Glomerular endothelial cell (primary cell): ENCODE data around the gene CACNA1B. TPM values are rescaled to one million over a fixed set of nuclear protein-coding genes. Genes with fewer than 3 reads are reported as not detected.
"Not testable (repeated sequence)": the region's sequence is repeated elsewhere in the genome, so short reads cannot be mapped to it uniquely, and the experiment has no call there.

Experiments used
- DNase-seq: peaks from one replicate; pipeline ENCODE4 v3.0.0-alpha.2; 2011; ENCODE audit warnings: low read depth, low spot score; ENCODE audit errors: extremely low read depth
- total RNA-seq: library from RNA; depleted of rRNA; stranded (reverse); fragments of >200 nt; gene quantifications from 2 replicates; pipeline ENCODE4 v1.2.3, GENCODE V29; 2015

The CACNA1B gene
- total RNA-seq, 1 donor from 2014 or later: 0.41 TPM

DNA sequence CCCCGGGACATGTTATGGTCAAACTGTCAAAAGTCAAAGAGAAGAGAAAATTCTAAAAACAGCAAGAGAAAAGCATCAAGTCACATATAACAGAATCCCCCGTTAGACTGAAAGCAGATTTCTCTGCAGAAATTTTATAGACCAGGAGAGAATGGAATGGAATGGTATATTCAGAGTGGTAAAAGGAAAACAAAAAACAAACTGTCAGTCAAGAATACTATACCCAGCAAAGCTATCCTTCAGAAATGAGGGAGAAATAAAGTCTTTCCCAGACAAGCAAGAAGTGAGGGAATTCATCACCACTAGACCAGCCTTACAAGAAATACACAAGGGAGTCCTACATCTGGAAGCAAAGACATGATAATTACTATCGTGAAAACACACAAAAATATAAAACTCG lies 208.0 kb downstream of the CACNA1B start:
- no peak for DNase-seq

DNA sequence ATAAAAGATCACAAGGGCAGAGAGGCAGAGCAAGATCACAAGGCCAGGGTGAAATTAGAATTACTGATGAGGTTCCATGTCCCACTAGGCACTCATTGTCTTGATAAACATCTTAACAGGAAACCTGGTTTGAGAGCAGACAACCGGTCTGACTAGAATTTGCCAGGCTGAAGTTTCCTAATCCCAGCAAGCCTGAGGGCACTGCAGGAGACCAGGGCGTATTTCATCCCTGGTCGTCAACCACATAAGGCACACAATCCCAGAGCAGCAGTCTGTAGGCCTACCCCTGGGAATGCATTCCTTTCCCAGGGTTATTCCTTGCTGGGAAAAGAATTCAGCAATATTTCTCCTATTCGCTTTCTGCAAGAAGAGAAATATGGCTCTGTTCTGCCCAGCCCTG lies 214.5 kb downstream of the CACNA1B start:
- not testable (repeated sequence) for DNase-seq

DNA sequence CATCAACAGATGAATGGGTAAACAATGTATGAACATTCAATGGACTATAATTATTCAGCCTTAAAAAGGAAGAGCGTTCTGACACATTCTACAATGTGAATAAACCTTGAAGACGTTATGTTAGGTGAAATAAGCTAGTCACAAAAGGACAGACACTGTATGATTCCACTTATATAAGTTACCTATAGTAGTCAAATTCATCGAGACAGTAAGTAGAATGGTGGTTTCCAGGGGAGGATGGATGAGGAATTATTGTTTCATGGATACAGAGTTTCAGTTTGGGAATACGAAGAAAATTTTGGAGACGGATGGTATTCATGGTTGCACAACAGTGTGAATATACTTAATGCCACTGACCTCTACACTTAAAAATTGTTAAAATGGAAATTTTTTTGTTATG lies 216.4 kb downstream of the CACNA1B start:
- no peak for DNase-seq

DNA sequence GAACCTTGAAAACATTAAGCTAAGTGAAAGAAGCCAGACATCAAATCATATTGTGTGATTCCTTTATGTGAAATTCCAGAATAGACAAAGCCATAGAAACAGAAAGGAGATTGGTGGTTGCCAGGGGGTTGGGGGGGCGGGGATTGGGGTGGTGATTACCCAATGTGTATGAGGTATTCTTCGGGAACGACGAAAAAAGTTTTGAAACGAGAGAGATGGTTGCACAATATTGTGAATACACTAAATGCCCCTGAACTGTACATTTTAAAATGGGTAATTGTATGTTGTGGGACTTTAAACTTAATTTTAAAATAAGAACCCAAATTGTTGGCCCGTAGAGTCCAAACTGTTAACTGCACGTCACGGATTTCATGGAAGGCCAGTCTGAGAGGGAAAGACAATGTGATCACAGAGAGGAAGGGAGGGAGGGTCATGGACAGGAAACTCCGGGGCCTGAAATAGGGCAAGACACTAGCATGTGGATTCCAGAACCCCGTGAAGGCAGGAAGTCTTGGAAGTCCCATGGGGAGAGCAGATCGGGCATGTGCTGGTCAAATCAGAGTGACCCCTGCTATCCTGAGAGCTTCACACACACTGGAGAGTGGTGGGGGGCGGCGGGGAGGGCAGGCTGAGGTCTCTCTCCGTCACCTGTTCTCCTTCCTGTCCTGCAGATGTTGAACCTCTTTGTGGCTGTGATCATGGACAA lies 218.4 kb downstream of the CACNA1B start:
- DNase-seq: no peak

DNA sequence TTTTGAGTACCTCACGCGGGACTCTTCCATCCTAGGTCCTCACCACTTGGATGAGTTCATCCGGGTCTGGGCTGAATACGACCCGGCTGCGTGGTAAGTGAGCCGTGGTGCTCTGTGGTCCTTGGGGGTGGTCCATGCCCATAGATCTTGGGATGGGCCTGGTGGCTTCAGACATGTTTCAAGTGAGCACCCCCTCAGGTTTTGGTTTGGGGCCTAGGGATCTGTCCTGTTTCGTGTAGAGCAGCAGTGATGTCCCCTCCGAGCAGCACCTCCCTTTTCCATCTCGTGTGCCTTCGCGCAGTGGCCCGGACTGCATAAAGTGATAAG lies 218.9 kb downstream of the CACNA1B start:
- no peak for DNase-seq

DNA sequence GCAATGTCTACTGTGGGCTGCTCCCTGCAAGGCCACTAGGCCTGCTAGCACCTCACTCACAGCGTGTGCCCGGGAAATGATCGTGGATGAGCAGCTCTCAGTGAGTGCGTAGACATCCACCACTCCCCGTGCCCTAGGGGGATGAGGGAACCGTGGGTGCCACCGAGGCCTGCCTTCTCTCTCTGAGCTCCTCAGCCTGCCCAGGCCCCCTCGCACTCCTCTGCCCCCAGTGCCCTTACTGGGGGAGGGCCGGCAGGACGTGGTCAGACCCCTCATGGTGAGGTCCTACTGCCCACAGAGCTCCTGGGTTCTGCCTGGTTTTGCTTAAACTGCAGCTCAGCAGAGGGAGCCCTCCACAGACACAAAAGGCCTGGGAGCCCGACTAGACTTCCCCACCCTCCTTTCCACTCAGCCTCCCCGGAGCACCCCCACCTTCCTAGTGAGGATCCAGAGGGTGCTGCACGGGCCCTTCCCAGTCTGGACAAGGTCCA lies 220.0 kb downstream of the CACNA1B start:
- DNase-seq: no peak

DNA sequence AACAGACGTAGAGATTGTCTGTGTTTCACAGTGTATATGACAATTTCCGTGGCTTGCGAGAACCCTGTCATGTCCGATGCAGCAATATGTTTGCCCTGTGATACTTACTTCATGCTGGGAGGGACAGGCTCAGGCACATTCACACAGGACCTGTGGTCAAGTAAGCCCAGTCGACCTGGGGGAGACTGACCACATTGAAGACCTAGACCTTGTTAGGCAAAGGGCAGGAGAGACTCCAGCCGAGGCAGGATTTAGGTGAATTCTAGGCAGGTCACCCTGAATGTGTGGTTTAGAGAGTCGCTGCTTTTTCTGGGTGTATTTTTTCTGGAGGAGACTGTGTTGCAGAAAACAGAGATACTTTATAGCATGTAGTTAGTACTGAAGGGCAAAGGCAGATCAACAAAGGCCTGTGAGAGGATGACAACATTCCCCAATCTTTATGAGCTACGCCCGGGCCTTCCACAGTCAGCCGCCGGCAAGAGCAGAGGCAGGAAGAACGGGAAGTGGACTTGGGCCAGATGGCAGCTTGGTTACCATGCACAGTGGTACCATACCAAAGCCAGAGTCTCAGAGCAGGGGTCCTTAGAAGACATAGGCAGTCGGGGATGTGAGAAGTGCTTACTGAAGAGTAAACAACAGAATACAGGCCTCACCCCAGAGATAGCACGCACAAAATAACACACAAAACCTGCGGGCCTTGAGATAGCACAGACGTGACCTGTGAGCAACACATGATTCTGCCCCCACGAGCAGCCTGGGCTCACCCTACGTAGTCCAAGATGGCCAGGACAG lies 220.7 kb downstream of the CACNA1B start:
- no peak for DNase-seq

DNA sequence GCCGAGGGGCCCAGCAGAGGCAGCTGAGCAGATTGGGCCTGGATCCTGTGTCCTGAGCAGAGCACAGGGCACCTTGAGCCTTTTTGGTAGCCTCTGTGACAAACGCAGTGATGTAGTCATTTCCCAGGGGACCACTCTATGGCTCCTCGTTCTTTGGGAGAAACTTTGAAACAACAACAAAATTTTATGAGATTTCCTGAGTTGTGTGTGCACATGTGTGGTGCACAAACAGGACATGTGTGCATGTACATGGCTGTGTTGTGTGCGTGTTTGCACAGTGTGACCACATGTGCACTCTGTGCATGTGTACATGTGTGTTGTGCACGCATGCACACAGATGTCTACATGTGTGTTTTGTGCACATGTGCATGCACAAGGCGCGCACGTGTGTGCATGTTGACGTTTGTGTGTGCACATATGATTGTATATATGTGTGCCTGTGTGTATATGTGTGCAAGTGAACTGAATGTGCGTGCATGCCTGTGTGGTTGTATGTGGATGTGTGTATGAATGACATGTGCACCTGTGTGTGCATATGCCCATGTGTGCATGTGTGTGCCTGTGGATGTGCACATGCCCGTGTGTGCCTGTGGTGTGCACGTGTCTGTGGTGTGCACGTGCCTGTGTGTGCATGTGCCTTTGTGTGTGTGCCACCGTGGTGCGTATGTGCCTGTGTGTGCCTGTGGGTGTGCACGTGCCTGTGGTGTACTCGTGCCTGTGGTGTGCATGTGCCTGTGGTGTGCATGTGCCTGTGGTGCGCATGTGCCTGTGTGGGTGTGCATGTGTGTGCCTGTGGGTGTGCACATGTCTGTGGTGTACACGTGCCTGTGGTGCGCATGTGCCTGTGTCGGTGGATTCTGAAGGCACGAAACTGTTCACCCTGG lies 221.6 kb downstream of the CACNA1B start:
- no peak for DNase-seq

DNA sequence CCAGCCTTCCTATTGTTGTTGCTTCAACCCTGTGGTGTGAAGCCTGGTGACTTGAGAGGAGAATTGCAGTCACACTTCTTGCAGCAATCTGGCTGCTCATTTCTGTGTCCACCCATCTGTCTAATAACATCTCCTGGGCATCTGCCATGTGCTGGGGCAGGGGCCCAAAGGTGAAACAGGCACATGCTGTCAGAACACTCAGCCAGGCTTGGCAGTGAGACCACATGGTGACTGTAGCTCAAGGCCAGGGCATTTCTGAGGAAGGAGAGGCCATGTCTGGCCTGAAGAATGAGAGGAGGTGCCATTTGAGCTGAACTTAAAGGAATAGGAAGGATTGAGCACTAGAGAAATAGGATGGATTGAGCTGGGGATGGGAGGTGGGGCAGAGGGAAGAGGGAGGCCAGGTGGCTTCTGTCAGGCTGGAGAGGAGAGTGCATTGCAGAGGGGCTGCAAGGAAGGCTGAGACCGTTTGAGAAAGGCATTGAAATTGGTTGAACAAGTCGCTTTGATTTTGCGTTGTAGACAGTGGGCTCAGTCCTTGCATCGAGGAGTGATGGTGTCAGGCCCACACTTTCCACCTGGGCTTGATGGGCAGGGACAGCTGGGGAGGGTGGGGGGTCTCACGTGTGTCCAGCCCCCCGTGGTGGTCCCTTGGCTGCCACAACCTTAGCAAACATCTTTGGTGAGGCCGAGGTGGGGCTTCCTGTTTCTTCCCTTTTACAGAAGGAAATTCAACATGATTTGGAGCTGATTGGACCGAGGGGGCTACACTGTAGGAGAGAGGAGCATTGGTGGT lies 222.4 kb downstream of the CACNA1B start:
- DNase-seq: no peak

DNA sequence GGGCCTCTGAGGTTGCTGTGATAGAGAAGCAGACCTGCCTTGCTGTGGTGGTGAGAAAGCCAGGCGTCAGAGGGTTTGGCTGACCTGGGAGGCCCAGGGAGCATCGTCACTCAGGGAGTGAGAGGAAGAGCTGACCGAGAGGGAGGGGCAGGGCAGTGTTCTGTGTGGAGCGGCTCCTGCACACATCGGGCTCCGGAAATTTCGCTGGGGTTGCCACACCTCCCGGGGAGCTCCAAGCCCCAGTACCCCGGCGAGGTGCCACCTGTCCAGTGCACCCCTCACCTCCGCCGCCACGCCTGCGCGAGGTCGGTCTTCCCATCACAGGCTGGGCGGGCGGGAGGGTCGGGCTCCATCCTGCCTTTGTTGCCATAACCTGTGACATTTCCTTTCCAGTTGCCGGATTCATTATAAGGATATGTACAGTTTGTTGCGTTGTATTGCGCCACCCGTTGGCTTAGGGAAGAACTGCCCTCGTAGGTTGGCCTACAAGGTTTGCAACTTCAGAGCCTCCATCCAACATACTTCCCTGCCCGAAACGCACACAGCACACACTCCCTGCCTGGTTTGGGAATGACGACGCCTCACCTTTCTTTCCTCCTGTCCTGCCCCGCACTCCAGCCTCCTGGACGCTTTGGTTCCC lies 223.2 kb downstream of the CACNA1B start:
- no peak for DNase-seq

DNA sequence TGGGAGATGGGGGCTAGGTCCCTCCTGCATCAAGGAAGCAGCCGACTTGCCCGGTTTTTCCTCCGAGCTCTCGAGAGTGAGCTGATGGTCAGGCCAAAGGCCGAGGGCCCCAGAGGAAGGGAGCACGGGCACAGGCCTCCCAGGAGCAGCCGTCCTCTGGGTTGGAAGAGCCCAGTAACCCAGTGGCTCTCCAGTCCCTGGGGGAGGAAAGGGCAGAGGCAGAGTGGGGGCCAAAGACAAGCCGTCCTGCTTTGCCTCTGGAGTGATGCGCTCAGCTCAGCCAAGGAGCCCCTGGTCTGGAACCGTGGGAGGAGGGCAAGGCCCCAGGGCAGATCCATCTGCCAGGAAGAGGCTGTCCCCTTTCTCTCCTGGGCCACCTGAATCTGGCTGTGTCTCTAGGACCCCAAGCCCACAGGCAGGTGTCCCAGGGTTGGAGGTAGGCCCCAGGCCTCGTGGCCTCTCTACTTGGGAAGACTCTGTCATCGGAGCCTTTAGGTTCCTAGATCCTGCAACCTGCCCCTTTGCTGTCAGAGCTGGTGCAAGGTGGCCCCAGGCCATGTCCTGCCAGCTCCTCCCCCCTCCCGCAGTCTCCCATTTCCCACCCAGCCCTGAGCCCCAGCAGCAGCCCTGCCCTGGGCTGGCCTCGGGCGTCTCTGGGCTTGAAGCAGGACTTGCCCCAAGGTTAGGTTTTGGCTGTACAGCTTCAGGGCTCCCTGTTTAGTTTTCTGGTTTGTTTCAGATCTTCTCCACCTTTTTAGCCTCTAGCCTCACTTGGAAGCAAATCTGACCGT lies 224.1 kb downstream of the CACNA1B start:
- no peak for DNase-seq

DNA sequence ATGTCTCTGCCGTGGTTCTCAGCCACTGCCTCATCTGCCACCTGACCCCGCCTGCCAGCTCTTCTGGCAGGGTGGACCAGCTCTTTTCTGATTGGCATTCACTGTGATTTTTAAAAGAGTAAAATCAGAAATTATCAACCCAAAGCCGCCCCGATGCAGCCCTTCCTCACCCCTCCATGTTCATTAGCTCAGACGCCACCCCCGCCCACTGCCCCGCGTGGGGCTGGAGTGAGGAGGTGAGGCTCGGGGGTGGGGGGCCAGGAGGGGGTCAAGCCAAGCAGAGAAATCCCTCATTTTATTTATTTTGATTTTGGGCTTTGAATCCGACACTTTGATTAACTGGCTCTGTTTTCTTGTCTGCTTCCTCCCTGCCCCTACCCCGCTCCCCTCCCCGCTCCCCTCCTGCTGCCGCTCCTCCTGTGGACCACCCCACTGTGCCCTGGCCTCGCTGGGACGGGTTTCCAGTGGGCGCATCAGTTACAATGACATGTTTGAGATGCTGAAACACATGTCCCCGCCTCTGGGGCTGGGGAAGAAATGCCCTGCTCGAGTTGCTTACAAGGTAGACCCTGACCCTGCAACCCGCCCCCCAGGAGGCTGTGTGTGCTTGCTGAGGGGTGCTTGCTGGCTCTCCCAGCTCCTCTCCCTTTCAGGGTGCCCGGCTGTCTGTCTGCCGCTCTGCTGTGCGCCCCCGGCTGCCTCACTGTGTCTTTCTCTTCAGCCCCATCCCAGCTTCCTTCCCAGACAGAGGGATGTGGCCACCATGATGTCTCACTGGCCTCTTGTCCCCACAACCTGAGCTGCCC lies 224.9 kb downstream of the CACNA1B start:
- DNase-seq: no peak

DNA sequence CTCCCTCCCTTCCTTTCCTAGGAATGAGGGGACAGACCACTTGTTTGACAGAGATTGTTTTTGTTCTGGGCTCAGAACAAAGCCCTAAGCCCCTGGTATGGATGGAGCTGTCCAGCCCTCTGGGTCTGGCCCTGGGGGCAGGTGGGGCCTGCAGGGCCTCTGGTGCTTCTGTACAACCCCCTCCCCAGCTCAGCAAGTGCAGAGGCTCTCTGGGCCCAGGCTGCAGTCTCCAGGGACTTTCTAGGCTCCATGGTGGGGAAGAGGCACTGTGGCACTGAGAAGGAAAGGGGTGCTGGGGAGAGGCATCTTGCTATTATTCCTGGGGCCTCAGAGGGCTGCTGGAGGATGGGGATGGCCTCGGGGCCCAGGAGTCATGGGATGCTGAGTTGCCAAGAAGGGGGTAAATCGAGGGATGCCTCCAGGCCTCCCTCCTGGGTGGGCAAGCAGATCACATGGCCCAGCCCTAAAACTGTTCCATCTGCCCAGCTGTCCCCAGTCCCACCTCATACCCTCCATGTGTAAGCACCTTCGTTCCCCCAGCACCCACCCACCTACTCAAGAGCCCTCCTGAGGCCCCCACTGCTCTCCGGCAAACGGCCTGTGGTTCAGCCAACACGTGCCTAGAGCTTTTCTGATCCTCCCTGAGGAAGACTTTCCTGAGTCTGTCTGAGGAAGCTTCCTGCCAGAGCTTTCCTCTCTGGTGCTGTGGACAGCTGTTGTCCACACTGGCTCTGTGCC lies 225.7 kb downstream of the CACNA1B start:
- DNase-seq: no peak

DNA sequence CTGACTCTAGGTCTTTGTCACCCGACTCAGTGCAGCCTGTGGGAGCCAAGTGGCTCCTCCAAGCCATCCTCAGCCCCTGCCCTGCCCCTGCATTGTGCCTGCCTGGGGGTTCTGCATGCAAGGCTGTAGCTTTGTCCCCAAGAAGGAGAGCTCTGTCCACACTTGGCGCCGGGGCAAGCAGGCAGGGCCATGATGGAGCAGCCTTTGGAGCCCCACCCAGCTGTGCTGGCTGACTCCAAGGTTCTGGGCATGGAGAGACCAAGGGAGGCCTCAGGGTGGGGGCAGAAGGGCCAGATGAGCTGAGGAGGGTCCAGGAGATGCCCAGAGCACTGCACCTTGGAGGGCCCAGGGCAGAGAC lies 226.2 kb downstream of the CACNA1B start:
- DNase-seq: no peak

DNA sequence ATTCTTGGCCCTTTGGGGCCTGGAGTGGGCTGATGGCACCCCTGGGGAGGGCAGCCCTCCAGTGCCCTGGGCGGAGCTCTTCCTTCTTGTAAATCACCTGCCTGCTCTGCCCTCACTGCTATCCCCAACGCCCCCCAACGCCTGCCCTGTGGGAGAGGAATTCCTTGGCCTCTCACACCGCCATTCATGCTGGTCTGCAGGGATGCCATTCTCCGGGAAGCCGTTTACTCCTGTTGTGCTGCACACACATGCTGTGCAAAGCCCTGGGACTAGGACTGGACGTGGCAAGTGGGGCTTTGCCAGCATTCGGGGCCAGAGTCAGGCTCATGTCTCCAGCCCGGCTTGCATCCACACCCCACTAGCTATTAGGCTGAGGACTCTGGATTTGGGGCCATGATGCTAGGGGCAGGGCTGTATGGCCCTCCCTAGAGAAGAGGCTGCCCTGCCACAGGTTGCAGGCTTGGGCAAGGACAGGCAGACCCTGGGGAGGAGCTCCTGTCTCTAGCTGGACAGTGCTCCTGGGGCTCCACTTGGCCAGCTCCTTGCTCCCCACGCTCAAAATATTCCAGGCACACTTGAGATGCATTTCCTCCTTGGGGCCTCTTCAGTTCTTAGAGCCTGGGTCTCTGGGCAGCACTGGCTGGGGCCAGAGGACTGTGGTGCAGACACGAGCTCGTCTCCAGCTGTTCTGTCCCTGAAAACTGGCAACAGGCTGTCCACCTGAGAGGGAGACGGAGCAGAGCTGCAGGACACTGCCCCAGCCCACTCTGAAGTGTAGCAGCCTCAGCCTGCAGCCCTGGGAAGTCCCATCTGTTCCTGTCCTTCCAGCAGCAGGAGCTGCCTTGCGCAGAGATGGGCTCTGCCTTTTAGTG lies 226.9 kb downstream of the CACNA1B start:
- no peak for DNase-seq

DNA sequence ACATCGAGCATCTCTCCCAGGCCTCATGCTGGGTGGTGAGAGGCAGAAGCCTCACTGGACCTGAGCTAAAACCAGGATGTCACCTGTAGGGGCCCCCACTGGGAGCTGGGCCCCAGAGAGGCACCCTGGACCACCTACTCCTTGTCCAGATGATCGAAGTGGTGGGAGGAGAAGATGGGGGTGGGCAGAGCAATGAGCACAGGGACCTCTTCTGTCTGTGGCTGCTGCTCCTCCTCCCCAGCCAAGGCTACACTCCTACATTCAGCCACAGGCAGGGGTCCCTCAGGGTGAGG lies 227.5 kb downstream of the CACNA1B start:
- DNase-seq: no peak
